Osteocyte (in vitro differentiated cells): ENCODE measurements around the gene FRZB. TPM values are rescaled to one million over a fixed set of nuclear protein-coding genes. Genes with fewer than 3 reads are reported as not detected.

Source experiments
- DNase-seq: peaks from one replicate; pipeline ENCODE4 v3.0.0; 2021; ENCODE audit warnings: mixed read lengths; ENCODE audit not compliant: unreplicated experiment; ENCODE audit errors: extremely low spot score
- H3K27ac Mint-ChIP-seq: one replicate; pipeline ENCODE4 v1.8.0; 2021; ENCODE audit warnings: mild to moderate bottlenecking, mixed read lengths; ENCODE audit not compliant: unreplicated experiment
- H3K27me3 Mint-ChIP-seq: one replicate; pipeline ENCODE4 v1.8.0; 2021; ENCODE audit warnings: mixed read lengths; ENCODE audit not compliant: unreplicated experiment
- H3K36me3 Mint-ChIP-seq: one replicate; pipeline ENCODE4 v1.8.0; 2021; ENCODE audit warnings: mixed read lengths; ENCODE audit not compliant: unreplicated experiment
- H3K4me1 Mint-ChIP-seq: one replicate; pipeline ENCODE4 v1.8.0; 2021; ENCODE audit warnings: mixed read lengths; ENCODE audit not compliant: unreplicated experiment
- H3K4me3 Mint-ChIP-seq: one replicate; pipeline ENCODE4 v1.8.0; 2021; ENCODE audit warnings: mild to moderate bottlenecking, moderate library complexity, mixed read lengths; ENCODE audit not compliant: unreplicated experiment
- H3K9me3 Mint-ChIP-seq: one replicate; pipeline ENCODE4 v1.8.0; 2021; ENCODE audit warnings: mixed read lengths; ENCODE audit not compliant: unreplicated experiment
- CTCF ChIP-seq: fragments of 200-600 bp; sonication (generic); IDR thresholded peaks from 2 replicates; pipeline ENCODE4 v1.5.0; 2021; ENCODE audit warnings: antibody characterized with exemption, mild to moderate bottlenecking, moderate library complexity
- total RNA-seq: library from RNA; stranded (reverse); gene quantifications from 2 replicates; pipeline ENCODE4 v1.2.1, GENCODE V29; 2021

The FRZB gene
- total RNA-seq, 1 donor from 2014 or later, result 46.6 TPM

- Mint-ChIP-seq H3K27ac (no peak overlapping the region), H3K4me1 (peaks cover 1% of the 10 kb centered on the region), H3K4me3 (no peak overlapping the region), H3K36me3 (no peaks in the 10 kb centered on the region), H3K9me3 (no peaks in the 10 kb centered on the region), H3K27me3 (peaks cover 8% of the 10 kb centered on the region)
- TF ChIP-seq CTCF, result no peak
- no peak for DNase-seq
Measured at GRCh38 chr2:182810087-182810486, 56.4 kb downstream of the FRZB start.

GRCh38 chr2:182807319-182807718 is 59.1 kb downstream of the FRZB start:
- H3K27ac Mint-ChIP-seq, result no peak overlapping the region
- TF ChIP-seq CTCF, result no peak
- no peak for DNase-seq
- H3K9me3 Mint-ChIP-seq, result no peaks in the 10 kb centered on the region
- no peaks in the 10 kb centered on the region for H3K36me3 Mint-ChIP-seq
- H3K4me3 Mint-ChIP-seq, result no peak overlapping the region
- peaks cover 4% of the 10 kb centered on the region for H3K27me3 Mint-ChIP-seq
- peaks cover 14% of the 10 kb centered on the region for H3K4me1 Mint-ChIP-seq

- Mint-ChIP-seq H3K27ac (no peak overlapping the region), H3K36me3 (no peaks in the 10 kb centered on the region), H3K4me1 (peaks cover 20% of the 10 kb centered on the region), H3K27me3 (peaks cover 8% of the 10 kb centered on the region), H3K9me3 (no peaks in the 10 kb centered on the region), H3K4me3 (no peak overlapping the region)
- no peak for DNase-seq
- TF ChIP-seq CTCF, result no peak
Measured at GRCh38 chr2:182804128-182804527, 62.3 kb downstream of the FRZB start.

- Mint-ChIP-seq H3K27ac (no peak overlapping the region), H3K36me3 (no peaks in the 10 kb centered on the region), H3K27me3 (peaks cover 15% of the 10 kb centered on the region), H3K4me1 (peaks cover 13% of the 10 kb centered on the region), H3K9me3 (no peaks in the 10 kb centered on the region), H3K4me3 (no peak overlapping the region)
- no peak for DNase-seq
- no peak for TF ChIP-seq CTCF
Measured at GRCh38 chr2:182798736-182799135, 67.7 kb downstream of the FRZB start.

- Mint-ChIP-seq H3K9me3 (no peaks in the 10 kb centered on the region), H3K4me3 (no peak overlapping the region), H3K27me3 (peaks cover 7% of the 10 kb centered on the region), H3K36me3 (no peaks in the 10 kb centered on the region), H3K27ac (no peak overlapping the region), H3K4me1 (peaks cover 7% of the 10 kb centered on the region)
- no peak for DNase-seq
- no peak for TF ChIP-seq CTCF
Measured at GRCh38 chr2:182792441-182792840, 74.0 kb downstream of the FRZB start.
